Panc1 (cell line): ENCODE results near the gene BRAT1. TPM values are rescaled to one million over a fixed set of nuclear protein-coding genes. Genes with fewer than 3 reads are reported as not detected.

Source experiments
- ATAC-seq: fragments of 200-7000 bp; cut with Tn5 transposase; 2 replicates; pipeline ENCODE4 v1.9.1; 2020; ENCODE audit warnings: mild to moderate bottlenecking, moderate library complexity
- BruUV-seq: library from RNA; stranded (reverse); fragments of 400-500 nt; replicated peaks from 2 replicates; lab custom pipeline; 2021; lab: Mats Ljungman, UMichigan
- CTCF ChIA-PET: fragments of 300-600 bp; sonication (Branson Sonifier 250); formaldehyde crosslinking; loops from one replicate; lab custom pipeline; 2022; ENCODE audit warnings: antibody characterized with exemption; lab: Charles Lee
- POLR2A ChIA-PET: fragments of 300-600 bp; sonication (Branson Sonifier 250); formaldehyde crosslinking; loops from one replicate; lab custom pipeline; 2022; ENCODE audit warnings: antibody characterized with exemption; lab: Charles Lee
- DNase-seq: peaks from one replicate; pipeline ENCODE4 v3.0.0-alpha.2; 2010; ENCODE audit warnings: low read depth, low spot score
- H3K27ac ChIP-seq: 2 replicates; pipeline ENCODE4 v1.5.1; 2011; ENCODE audit warnings: mild to moderate bottlenecking, low read length, inconsistent platforms
- H3K27me3 ChIP-seq: fragments of 200-500 bp; sonication (Bioruptor generic); 2 replicates; pipeline ENCODE4 v1.6.0; 2014; ENCODE audit warnings: low read length, inconsistent platforms; ENCODE audit not compliant: control insufficient read depth, insufficient read depth
- H3K36me3 ChIP-seq: fragments of 200-500 bp; sonication (Bioruptor generic); 2 replicates; pipeline ENCODE4 v1.5.1; 2014; ENCODE audit warnings: inconsistent platforms, mild to moderate bottlenecking, low read length, moderate library complexity; ENCODE audit not compliant: control insufficient read depth, insufficient read depth
- H3K4me1 ChIP-seq: 2 replicates; pipeline ENCODE4 v1.5.1; 2011; ENCODE audit warnings: inconsistent platforms, mild to moderate bottlenecking, low read length, moderate library complexity; ENCODE audit not compliant: control insufficient read depth, insufficient read depth
- H3K4me3 ChIP-seq, 2 experiments: 2 replicates each; pipeline ENCODE4 v1.5.1; 2011 to 2012; ENCODE audit warnings: low read depth in 2 of 2, low read length in 2 of 2, mild to moderate bottlenecking in 2 of 2, inconsistent platforms in 1 of 2, moderate library complexity in 1 of 2
- H3K9me3 ChIP-seq: fragments of 200-500 bp; sonication (Bioruptor generic); 2 replicates; pipeline ENCODE4 v1.5.1; 2014; ENCODE audit warnings: low read depth, mild to moderate bottlenecking, inconsistent platforms, low read length, moderate library complexity; ENCODE audit not compliant: control insufficient read depth, insufficient read depth
- CTCF ChIP-seq: fragments of 450-650 bp; IDR thresholded peaks from 2 replicates; pipeline ENCODE4 v1.5.1; 2017; ENCODE audit warnings: mild to moderate bottlenecking
- POLR2AphosphoS5 ChIP-seq: IDR thresholded peaks from 2 replicates; pipeline ENCODE4 v1.6.1; 2012; ENCODE audit warnings: mild to moderate bottlenecking, low read depth, low read length, moderate library complexity
- REST ChIP-seq, 2 experiments: IDR thresholded peaks; 2 replicates each; pipeline ENCODE4 v1.6.1; 2011 to 2012; ENCODE audit warnings: low read depth in 2 of 2, control low read depth in 1 of 2, low read length in 1 of 2, mild to moderate bottlenecking in 1 of 2, moderate library complexity in 1 of 2; ENCODE audit not compliant: insufficient read depth in 1 of 2
- SIN3A ChIP-seq: IDR thresholded peaks from 2 replicates; pipeline ENCODE4 v1.6.1; 2012; ENCODE audit warnings: low read depth, mild to moderate bottlenecking, low read length, moderate library complexity, borderline replicate concordance; ENCODE audit not compliant: insufficient read depth
- TCF7L2 ChIP-seq: IDR thresholded peaks from 2 replicates; pipeline ENCODE4 v1.6.1; 2011; ENCODE audit warnings: mild to moderate bottlenecking, low read depth, low read length, inconsistent platforms
- in situ Hi-C: cut with HindIII; loops from 2 replicates; pipeline ENCODE4 v1.10.0; 2016; ENCODE audit warnings: low sequenced_read_pairs, low pct_unique_long_range_greater_than_20kb
- intact Hi-C: fragments of 100-400 bp; cut with micrococcal nuclease; formaldehyde crosslinking; loops from one replicate; pipeline ENCODE4 v1.10.0; 2022; ENCODE audit not compliant: unreplicated experiment
- total RNA-seq: library from RNA; stranded (reverse); gene quantifications from one replicate; pipeline ENCODE4 v1.2.1, GENCODE V29; 2021; ENCODE audit not compliant: unreplicated experiment

Gene BRAT1
- total RNA-seq, 1 experiment from 2014 or later: 76.9 TPM

- no peaks in the 10 kb centered on the region for H3K9me3 ChIP-seq
- no peaks in the 10 kb centered on the region for H3K36me3 ChIP-seq
- H3K27ac ChIP-seq: no peak overlapping the region
- in situ Hi-C loops: no loop called here
- H3K4me3 ChIP-seq: no peak overlapping the region
- H3K4me1 ChIP-seq: peaks cover 34% of the 10 kb centered on the region
- CTCF ChIA-PET: interaction anchor here (0.6 kb wide), 1 partner anchor 144 kb away, joined by 3 read pairs; no protein-coding TSS in a partner anchor
- TF ChIP-seq SIN3A: no peak
- no peak for TF ChIP-seq CTCF
- no peak for TF ChIP-seq POLR2AphosphoS5
- TF ChIP-seq REST (IDR thresholded peaks at IDR 0.05; ENCODE audit: insufficient read depth in 1 of 2, low read depth in 2 of 2, low read length in 1 of 2): no peak
- TF ChIP-seq TCF7L2: no peak
- DNase-seq (no peak), ATAC-seq (no peak)
- no peaks in the 10 kb centered on the region for H3K27me3 ChIP-seq
- BruUV-seq: no TSS peak
- intact Hi-C loops: no loop called here
- POLR2A ChIA-PET: no interaction called here
These were observed 47.4 kb downstream of the BRAT1 start for GRCh38 chr7:2507917-2508306.

GRCh38 chr7:2507208-2507916 lies 48.0 kb downstream of the BRAT1 start:
- Histone ChIP-seq H3K27ac (no peak overlapping the region), H3K27me3 (no peaks in the 10 kb centered on the region), H3K9me3 (no peaks in the 10 kb centered on the region), H3K36me3 (no peaks in the 10 kb centered on the region), H3K4me3 (no peak overlapping the region), H3K4me1 (peaks cover 31% of the 10 kb centered on the region)
- ATAC-seq: no peak
- CTCF ChIA-PET: interaction anchor here (0.6 kb wide), 1 partner anchor 144 kb away, joined by 3 read pairs; no protein-coding TSS in a partner anchor
- in situ Hi-C loops: no loop called here
- TF ChIP-seq SIN3A: no peak
- no peak for TF ChIP-seq POLR2AphosphoS5
- TF ChIP-seq REST (IDR thresholded peaks at IDR 0.05; ENCODE audit: insufficient read depth in 1 of 2, low read depth in 2 of 2, low read length in 1 of 2): no peak
- no peak for TF ChIP-seq TCF7L2
- TF ChIP-seq CTCF: no peak
- POLR2A ChIA-PET: no interaction called here
- intact Hi-C loops: no loop called here
- no peak for DNase-seq
- no TSS peak for BruUV-seq
